OCI-LY1 (cell line): ENCODE results near the gene PCDHB16.
"Not testable (repeated sequence)": the region's sequence is repeated elsewhere in the genome, so short reads cannot be mapped to it uniquely, and the experiment has no call there.

Experiments used
- H2AFZ ChIP-seq: fragments of 200-600 bp; sonication (generic), shearing (Covaris generic); 2 replicates; pipeline ENCODE4 v1.6.0; 2014; ENCODE audit warnings: antibody characterized with exemption, mild to moderate bottlenecking, low read length
- H3F3A ChIP-seq: fragments of 200-600 bp; sonication (generic), shearing (Covaris generic); 2 replicates; pipeline ENCODE4 v1.6.0; 2014; ENCODE audit warnings: mild to moderate bottlenecking, antibody characterized with exemption, low read length, moderate library complexity; ENCODE audit not compliant: insufficient read depth
- H3K27ac ChIP-seq: fragments of 200-600 bp; sonication (generic); 2 replicates; pipeline ENCODE4 v1.5.1; 2014; ENCODE audit warnings: low read length, mixed run types, mild to moderate bottlenecking, low read depth; ENCODE audit not compliant: poor library complexity, severe bottlenecking
- H3K27me3 ChIP-seq: fragments of 200-600 bp; sonication (generic); 2 replicates; pipeline ENCODE4 v1.6.0; 2014; ENCODE audit warnings: antibody characterized with exemption, mild to moderate bottlenecking, low read length, moderate library complexity; ENCODE audit not compliant: insufficient read depth
- H3K36me3 ChIP-seq: fragments of 200-600 bp; sonication (generic); 2 replicates; pipeline ENCODE4 v1.6.1; 2014; ENCODE audit warnings: mild to moderate bottlenecking, antibody characterized with exemption, low read length, moderate library complexity, mixed read lengths; ENCODE audit not compliant: insufficient read depth
- H3K4me1 ChIP-seq: fragments of 200-600 bp; sonication (generic); 2 replicates; pipeline ENCODE4 v1.5.1; 2014; ENCODE audit warnings: mild to moderate bottlenecking, low read length, moderate library complexity; ENCODE audit not compliant: insufficient read depth, severe bottlenecking
- H3K4me2 ChIP-seq: fragments of 200-600 bp; sonication (generic), shearing (Covaris generic); 2 replicates; pipeline ENCODE4 v1.6.1; 2014; ENCODE audit warnings: low read length
- H3K4me3 ChIP-seq: fragments of 200-600 bp; sonication (generic); 2 replicates; pipeline ENCODE4 v1.5.1; 2014; ENCODE audit warnings: low read length, low read depth, mild to moderate bottlenecking, mixed read lengths; ENCODE audit not compliant: poor library complexity, severe bottlenecking
- H3K79me2 ChIP-seq: fragments of 200-600 bp; shearing (Covaris generic); 2 replicates; pipeline ENCODE4 v1.6.1; 2016; ENCODE audit warnings: mixed run types, low read length, mixed read lengths; ENCODE audit not compliant: insufficient read depth
- H3K9ac ChIP-seq: fragments of 200-600 bp; sonication (generic), shearing (Covaris generic); 2 replicates; pipeline ENCODE4 v1.6.1; 2014; ENCODE audit warnings: mild to moderate bottlenecking, low read length, mixed read lengths
- H3K9me2 ChIP-seq: fragments of 200-600 bp; sonication (generic), shearing (Covaris generic); 2 replicates; pipeline ENCODE4 v1.6.1; 2014; ENCODE audit warnings: low read depth, mild to moderate bottlenecking, low read length, mixed read lengths
- H3K9me3 ChIP-seq: fragments of 200-600 bp; shearing (Covaris generic); 2 replicates; pipeline ENCODE4 v1.6.1; 2014; ENCODE audit warnings: low read length, mixed read lengths
- H4K20me1 ChIP-seq: fragments of 200-600 bp; sonication (generic), shearing (Covaris generic); 2 replicates; pipeline ENCODE4 v1.6.0; 2016; ENCODE audit warnings: mild to moderate bottlenecking, low read length; ENCODE audit not compliant: insufficient read depth
- CTCF ChIP-seq: fragments of 200-600 bp; sonication (generic), shearing (Covaris generic); IDR thresholded peaks from 2 replicates; pipeline ENCODE4 v1.5.1; 2017; ENCODE audit warnings: mild to moderate bottlenecking, antibody characterized with exemption, low read length, moderate library complexity, mixed read lengths
- EZH2 ChIP-seq: fragments of 200-600 bp; sonication (generic), shearing (Covaris generic); IDR thresholded peaks from 2 replicates; pipeline ENCODE4 v1.8.0; 2017; ENCODE audit warnings: borderline replicate concordance, mixed run types, mild to moderate bottlenecking, antibody characterized with exemption, low read length, moderate library complexity, mixed read lengths

PCDHB16 gene

GRCh38 chr5:141149812-141150211, 32.4 kb upstream of the PCDHB16 start, which contains the start of gene PCDHB6:
Gene PCDHB6 (plus strand): TSS chr5:141150057. CDS start chr5:141150258, 201 bp downstream.
- H3K36me3 ChIP-seq = no peaks in the 10 kb centered on the region
- no peaks in the 10 kb centered on the region for H3K4me1 ChIP-seq
- H3K4me3 ChIP-seq = no peak within 1 kb of the TSS
- H3K4me2 ChIP-seq = no peak within 1 kb of the TSS
- no peaks in the 10 kb centered on the region for H3K9me2 ChIP-seq
- H3K79me2 ChIP-seq = no peaks in the 10 kb centered on the region
- no peaks in the 10 kb centered on the region for H4K20me1 ChIP-seq
- no peaks in the 10 kb centered on the region for H3F3A ChIP-seq
- H3K27me3 ChIP-seq = no peaks in the 10 kb centered on the region
- no peak for TF ChIP-seq EZH2
- TF ChIP-seq CTCF = no peak
- no peak within 1 kb of the TSS for H3K27ac ChIP-seq
- no peaks in the 10 kb centered on the region for H3K9me3 ChIP-seq
- no peak within 1 kb of the TSS for H3K9ac ChIP-seq
- H2AFZ ChIP-seq = no peak within 1 kb of the TSS

DNA sequence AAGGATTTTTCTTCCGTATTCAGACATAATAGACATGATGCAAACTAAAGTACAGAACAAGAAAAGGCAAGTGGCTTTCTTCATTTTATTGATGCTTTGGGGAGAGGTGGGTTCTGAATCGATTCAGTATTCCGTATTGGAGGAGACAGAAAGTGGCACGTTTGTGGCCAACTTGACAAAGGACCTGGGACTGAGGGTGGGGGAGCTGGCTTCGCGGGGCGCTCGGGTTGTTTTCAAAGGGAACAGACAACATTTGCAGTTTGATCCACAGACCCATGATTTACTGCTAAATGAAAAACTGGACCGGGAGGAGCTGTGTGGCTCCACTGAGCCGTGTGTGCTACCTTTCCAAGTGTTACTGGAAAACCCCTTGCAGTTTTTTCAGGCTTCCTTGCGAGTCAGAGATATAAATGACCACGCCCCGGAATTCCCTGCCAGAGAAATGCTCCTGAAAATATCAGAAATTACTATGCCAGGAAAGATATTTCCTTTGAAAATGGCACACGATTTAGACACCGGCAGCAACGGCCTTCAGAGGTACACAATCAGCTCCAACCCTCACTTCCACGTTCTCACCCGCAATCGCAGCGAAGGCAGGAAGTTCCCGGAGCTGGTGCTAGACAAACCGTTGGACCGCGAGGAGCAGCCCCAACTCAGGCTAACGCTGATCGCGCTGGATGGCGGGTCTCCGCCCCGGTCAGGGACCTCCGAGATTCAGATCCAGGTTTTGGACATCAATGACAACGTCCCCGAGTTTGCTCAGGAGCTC, 31.8 kb upstream of the PCDHB16 start:
- no peak overlapping the region for H2AFZ ChIP-seq
- H3K4me3 ChIP-seq = no peak overlapping the region
- H3K4me1 ChIP-seq = no peaks in the 10 kb centered on the region
- no peaks in the 10 kb centered on the region for H3K9me3 ChIP-seq
- TF ChIP-seq CTCF (no peak), EZH2 (no peak)
- no peaks in the 10 kb centered on the region for H4K20me1 ChIP-seq
- no peak overlapping the region for H3K9ac ChIP-seq
- H3K36me3 ChIP-seq = no peaks in the 10 kb centered on the region
- no peak overlapping the region for H3K27ac ChIP-seq
- no peaks in the 10 kb centered on the region for H3K9me2 ChIP-seq
- no peak overlapping the region for H3K4me2 ChIP-seq
- H3F3A ChIP-seq = no peaks in the 10 kb centered on the region
- H3K27me3 ChIP-seq = no peaks in the 10 kb centered on the region
- H3K79me2 ChIP-seq = no peaks in the 10 kb centered on the region

GRCh38 chr5:141150993-141151325, 31.2 kb upstream of the PCDHB16 start:
- no peaks in the 10 kb centered on the region for H3K9me2 ChIP-seq
- no peaks in the 10 kb centered on the region for H3K9me3 ChIP-seq
- TF ChIP-seq CTCF (no peak), EZH2 (no peak)
- H3K4me3 ChIP-seq = no peak overlapping the region
- H3K4me2 ChIP-seq = no peak overlapping the region
- no peaks in the 10 kb centered on the region for H3K79me2 ChIP-seq
- H4K20me1 ChIP-seq = no peaks in the 10 kb centered on the region
- H3K36me3 ChIP-seq = no peaks in the 10 kb centered on the region
- H2AFZ ChIP-seq = no peak overlapping the region
- no peaks in the 10 kb centered on the region for H3K27me3 ChIP-seq
- no peaks in the 10 kb centered on the region for H3F3A ChIP-seq
- H3K27ac ChIP-seq = no peak overlapping the region
- no peak overlapping the region for H3K9ac ChIP-seq
- H3K4me1 ChIP-seq = no peaks in the 10 kb centered on the region

DNA sequence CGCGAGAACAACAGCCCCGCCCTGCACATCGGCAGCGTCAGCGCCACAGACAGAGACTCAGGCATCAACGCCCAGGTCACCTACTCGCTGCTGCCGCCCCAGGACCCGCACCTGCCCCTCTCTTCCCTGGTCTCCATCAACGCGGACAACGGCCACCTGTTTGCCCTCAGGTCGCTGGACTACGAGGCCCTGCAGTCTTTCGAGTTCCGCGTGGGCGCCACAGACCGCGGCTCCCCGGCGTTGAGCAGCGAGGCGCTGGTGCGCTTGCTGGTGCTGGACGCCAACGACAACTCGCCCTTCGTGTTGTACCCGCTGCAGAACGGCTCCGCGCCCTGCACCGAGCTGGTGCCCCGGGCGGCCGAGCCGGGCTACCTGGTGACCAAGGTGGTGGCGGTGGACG, 30.6 kb upstream of the PCDHB16 start:
- H3K4me3 ChIP-seq, H3K36me3 ChIP-seq, H3K9me3 ChIP-seq, H3K27me3 ChIP-seq, H4K20me1 ChIP-seq, H3F3A ChIP-seq, H3K27ac ChIP-seq, H3K9me2 ChIP-seq, H2AFZ ChIP-seq, H3K4me1 ChIP-seq, H3K79me2 ChIP-seq, H3K9ac ChIP-seq, H3K4me2 ChIP-seq: not testable (repeated sequence)

- H3K4me2 ChIP-seq, H3K9ac ChIP-seq, H3K4me3 ChIP-seq, H3K36me3 ChIP-seq, H3K79me2 ChIP-seq, H3F3A ChIP-seq, H4K20me1 ChIP-seq, H3K4me1 ChIP-seq, H3K27ac ChIP-seq, H3K9me3 ChIP-seq, H2AFZ ChIP-seq, H3K9me2 ChIP-seq, H3K27me3 ChIP-seq: not testable (repeated sequence)
Observed at GRCh38 chr5:141152096-141152495, 30.1 kb upstream of the PCDHB16 start.
